Right ventricle myocardium superior (tissue), 1 donor: Measurements from ENCODE around the gene RPL36. TPM values are rescaled to one million over a fixed set of nuclear protein-coding genes. Genes with fewer than 3 reads are reported as not detected.
A peak's percentile ranks its signal among the peaks of the same experiment; 100 is the strongest.

Source experiments
- ATAC-seq: fragments of 200-7000 bp; cut with Tn5 transposase; one replicate; pipeline ENCODE4 v1.9.1; 2020; ENCODE audit warnings: mild to moderate bottlenecking; ENCODE audit not compliant: poor library complexity
- DNase-seq: peaks from one replicate; pipeline ENCODE4 v3.0.0-alpha.2; 2020
- intact Hi-C: fragments of 100-400 bp; cut with DNase I; formaldehyde crosslinking; loops from one replicate; pipeline ENCODE4 v1.11.2; 2022
- total RNA-seq: library from RNA; stranded (reverse); fragmentation: NEBNext Ultra II Directional; extraction: Animal tissue kit (Norgen Biotek cat#: 25700); gene quantifications from one replicate; pipeline ENCODE4 v1.2.1, GENCODE V29; 2021
- donor health status: DM: no; HTN: yes; CAD: no; lungs with severe emphysema.

RPL36 gene
- total RNA-seq, 1 donor from 2014 or later, result 367 TPM

DNA sequence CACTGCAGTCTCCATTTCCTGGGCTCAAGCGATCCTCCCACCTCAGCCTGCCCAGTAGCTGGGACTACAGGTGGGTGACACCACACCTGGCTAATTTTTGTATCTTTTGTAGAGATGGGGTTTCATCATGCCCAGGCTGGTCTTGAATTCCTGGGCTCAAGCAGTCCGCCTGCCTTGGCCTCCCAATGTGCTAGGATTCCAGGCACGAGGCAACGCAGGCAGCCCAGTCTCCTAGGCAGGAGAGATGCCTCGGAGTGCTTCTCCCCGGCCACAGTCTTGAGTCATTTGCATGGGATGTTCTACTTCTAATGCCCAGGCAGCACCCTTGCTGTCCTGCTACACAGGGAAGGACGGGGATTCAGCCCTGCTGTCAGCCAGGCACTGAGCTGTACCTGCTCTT is 18.5 kb upstream of the RPL36 start:
- ATAC-seq (no peak), DNase-seq (no peak)
- intact Hi-C loops, result no loop called here

DNA sequence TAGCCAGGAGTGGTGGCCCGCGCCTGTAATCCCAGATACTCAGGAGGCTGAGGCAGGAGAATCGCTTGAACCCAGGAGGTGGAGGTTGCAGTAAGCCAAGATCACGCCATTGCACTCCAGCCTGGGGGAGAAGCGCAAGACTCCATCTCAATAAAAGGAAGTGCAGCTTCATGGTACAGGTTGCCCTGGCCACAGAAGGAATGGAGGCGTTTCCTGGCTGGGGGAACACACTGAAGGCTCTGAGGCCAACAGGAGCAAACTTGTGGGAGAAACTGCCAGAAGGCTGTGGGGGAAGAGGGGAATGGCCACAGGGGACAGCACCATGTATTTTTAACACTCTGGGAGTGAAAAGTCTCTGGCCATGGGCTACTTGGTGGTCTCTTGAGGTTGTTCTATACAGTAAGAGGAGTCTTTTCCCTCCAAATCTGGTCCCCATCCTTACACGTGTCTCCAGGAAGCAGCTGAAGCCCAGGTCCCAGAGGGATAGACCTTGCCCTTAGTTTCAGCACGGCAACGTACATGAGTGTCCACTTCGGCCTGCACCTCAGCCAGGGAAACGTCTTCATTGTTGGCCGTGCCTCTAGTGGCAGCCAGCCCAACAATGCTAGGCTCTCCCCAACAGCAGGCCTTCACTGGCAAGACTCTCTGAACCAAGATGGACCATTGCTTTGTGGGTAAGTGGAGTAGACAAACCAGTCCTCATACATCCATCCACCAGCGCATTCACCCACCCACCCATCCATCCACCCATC is 17.2 kb upstream of the RPL36 start:
- no peak for DNase-seq
- intact Hi-C loops, result no loop called here
- no peak for ATAC-seq

DNA sequence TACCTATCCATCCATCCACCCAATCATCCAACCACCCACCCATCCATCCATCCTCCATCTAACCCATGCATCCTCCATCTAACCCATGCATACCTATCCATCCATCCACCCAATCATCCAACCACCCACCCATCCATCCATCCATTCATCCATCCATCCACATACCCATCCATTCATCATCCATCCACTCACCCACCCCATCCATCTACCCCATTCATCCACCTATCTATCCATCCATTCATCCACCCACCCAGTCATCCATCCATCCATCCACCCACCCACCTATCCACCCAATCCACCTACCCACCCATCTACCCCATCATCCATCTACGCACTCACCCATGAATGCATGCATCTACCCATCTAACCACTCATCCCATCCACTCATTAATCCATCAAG is 16.3 kb upstream of the RPL36 start:
- intact Hi-C loops, result no loop called here
- DNase-seq, result no peak
- ATAC-seq, result no peak

DNA sequence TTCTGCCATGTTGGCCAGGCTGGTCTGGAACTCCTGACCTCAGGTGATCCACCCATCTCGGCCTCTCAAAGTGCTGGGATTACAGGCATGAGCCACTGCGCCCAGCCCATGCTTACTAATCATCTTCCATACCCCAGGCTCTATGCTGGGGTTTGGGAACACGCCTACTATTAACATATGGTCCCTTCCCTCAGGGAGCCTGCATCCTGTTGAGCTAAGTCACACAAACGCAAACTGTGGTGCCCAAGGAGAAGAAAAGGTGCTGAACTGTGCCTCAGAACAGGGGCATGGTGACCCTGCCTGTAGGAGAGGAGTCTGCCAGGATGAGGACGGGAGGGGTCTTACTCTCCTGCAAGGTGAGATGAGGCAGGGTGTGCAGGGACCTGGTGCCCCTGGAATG is 15.4 kb upstream of the RPL36 start:
- no peak for DNase-seq
- intact Hi-C loops, result no loop called here

DNA sequence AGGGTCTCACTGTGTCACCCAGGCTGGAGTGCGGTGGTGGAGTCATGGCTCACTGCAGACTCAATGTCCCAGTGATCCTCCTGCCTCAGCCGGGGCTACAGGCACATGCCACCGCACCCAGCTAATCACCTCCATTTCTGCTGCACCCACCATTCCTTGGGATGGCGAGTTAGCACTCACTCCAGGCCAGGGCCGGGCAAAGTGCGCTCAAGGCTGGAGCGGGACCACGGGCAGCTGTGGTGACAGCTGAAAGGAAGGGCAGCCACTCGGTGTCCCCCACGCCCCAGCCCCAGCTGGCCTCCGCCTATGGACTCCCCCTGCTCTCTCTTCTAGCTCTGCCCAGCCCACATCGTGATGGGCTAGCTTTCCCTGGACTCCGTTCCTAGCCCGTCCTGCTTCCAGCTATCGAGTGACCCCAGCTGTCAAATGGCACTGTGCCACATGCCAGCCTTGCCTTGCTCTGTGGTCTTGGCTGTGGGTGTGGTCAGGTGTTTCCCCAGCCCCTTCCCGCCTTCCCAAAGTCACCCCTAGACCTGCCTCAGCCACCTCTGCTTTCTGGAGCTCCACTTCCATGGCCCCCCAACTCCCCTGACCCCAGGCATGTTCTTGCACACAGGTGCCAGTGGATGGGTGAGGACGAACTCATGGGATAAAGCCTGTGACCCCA is 13.9 kb upstream of the RPL36 start:
- intact Hi-C loops, result no loop called here
- no peak for ATAC-seq
- no peak for DNase-seq

More for the DNA sequence above, 15.4 kb upstream of the RPL36 start:
- ATAC-seq, result no peak

DNA sequence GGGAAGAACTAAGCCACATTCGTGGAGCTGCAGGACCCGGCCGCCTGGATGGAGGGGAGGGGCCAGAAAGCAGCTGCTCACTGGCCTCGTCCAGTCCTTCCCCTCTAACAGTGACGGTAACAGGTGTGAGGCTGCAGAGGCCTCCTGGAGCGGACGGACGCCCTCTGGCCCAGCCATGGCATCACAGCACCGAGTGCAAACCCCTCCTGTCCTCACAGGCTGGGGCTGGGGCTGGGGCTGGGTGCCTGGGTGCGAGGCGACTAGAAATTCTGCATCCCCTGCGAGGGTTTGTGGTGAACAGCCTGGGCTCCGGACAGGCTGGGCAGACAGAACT is 13.4 kb upstream of the RPL36 start:
- intact Hi-C loops, result no loop called here
- ATAC-seq (no peak), DNase-seq (no peak)

DNA sequence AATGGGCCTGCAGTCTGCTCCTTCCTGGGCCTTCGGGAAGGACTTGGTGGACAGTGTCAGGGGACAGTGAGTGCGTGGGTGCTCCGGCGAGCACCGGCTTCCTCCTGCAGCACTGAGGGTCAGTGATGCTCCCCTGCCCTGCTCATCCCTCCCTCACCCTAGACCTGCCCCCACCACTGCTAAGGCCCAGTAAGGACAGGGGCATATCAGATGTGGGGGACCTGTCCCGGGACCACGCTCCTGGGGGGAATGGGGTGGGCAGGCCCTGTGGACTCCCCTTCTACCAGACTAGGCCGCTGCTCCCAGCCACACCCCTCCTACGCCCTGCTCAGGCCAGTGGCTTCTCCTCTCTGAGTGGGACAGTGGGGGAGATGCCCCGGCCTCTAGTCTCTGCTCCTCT is 13.0 kb upstream of the RPL36 start:
- DNase-seq (no peak), ATAC-seq (no peak)
- intact Hi-C loops, result no loop called here

DNA sequence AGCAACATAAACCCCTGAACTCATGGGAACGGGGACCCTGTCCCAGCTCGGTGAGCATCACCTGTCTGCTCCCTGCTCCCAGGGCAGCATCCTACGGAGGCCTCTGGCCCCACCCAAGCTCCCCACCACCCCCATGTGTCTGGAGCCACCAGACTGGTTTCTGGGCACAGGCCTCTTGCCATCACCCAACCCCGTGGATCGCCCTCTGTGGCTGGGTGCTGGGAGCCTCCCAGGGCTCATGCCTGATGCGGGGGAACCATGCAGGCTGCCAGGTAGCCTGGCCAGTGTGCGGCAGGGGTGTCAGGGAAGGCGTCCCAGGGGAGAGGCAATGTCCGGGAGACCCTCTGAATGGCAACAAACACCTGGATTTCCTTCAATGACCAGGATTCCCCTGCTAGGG is 12.5 kb upstream of the RPL36 start:
- no peak for ATAC-seq
- DNase-seq, result no peak
- intact Hi-C loops, result no loop called here

DNA sequence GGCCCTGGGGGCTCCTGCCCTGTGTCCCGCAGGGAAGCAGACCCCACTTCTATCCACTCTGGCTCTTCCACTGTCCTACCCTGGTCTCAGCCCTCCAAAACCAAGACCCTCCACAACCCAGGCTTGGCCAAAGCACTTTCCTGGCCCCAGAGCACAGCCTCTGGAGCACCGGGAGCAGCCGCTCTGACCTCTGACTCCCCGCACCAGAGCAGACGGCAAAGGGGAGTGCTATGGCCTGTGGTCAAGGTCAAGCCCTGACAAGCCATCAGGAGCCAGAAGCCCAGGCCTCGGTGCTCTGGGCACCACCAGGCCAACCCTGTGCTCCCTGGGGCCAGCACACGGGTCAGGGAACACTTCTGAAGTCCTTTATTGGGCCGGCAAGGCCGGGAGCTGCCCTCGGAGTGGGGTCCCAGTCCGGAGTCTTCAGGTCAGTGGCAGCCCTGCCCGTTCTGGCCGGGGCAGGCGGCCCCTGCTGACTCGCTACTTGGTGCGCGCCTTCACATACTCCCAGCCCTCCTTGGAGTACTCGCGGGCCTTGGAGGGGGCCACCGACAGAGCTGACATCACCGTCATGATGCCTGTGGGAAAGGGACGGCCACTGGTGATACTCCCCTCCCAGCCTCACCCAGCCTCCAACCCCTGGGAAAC is 11.9 kb upstream of the RPL36 start:
- ATAC-seq (no peak), DNase-seq (no peak)
- intact Hi-C loops, result no loop called here

DNA sequence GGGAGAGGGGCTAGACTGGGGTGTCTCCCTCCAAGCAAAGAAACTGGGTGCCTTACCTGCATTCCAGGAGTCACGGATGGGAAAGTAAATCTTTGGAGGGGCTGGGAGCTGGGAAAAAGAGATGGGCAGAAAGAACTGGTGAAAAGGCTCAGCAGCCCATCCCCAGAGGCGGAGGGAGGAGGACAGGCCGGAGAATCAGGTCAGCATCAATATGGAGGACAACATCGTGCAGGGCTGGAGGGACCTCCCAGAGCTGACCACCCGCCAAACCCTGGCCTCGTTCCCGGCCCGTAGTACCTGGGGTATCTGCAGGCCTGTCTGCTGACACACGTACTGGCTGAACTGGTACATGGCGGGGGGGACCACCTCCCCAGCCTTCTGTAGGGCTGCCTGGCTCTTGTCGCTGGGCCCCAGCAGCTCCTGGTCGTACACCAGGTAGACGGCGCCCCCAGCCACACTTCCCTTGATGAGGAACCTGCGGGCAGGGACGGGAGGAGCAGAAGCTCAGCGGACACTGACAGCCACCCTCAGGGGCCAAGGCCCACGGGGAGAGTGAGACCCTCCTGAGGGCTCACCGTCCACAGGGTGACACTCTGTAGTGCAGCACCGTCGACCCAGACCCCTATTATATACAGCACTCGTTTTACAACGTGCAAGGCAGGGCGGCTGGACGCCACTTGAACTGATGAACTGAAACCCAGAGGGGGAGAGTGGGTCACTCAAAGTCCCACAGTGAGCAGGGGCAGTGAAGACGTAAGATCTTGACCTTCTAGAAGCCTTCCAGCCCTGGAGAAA is 10.6 kb upstream of the RPL36 start:
- DNase-seq, result no peak
- intact Hi-C loops, result no loop called here
- no peak for ATAC-seq

DNA sequence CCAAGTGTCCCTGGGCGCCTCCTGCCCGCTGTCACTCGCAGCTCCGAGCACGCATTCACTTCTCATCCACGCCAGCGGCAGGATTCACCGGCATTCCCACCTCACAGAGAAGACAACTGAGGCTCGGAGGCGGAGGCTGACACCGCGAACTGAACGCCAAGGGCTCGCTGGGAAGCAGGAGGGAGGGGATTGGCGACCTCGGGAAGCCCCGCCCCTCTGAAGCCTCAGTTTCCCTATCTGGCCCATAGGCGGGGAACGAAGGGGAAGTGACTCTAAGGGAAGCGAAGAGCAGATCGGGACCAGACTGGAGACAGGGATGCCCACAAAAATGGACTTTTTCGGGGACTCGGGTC is 10.0 kb upstream of the RPL36 start:
- ATAC-seq (peak; percentile 4), DNase-seq (peak; percentile 74)
- intact Hi-C loops, result no loop called here

DNA sequence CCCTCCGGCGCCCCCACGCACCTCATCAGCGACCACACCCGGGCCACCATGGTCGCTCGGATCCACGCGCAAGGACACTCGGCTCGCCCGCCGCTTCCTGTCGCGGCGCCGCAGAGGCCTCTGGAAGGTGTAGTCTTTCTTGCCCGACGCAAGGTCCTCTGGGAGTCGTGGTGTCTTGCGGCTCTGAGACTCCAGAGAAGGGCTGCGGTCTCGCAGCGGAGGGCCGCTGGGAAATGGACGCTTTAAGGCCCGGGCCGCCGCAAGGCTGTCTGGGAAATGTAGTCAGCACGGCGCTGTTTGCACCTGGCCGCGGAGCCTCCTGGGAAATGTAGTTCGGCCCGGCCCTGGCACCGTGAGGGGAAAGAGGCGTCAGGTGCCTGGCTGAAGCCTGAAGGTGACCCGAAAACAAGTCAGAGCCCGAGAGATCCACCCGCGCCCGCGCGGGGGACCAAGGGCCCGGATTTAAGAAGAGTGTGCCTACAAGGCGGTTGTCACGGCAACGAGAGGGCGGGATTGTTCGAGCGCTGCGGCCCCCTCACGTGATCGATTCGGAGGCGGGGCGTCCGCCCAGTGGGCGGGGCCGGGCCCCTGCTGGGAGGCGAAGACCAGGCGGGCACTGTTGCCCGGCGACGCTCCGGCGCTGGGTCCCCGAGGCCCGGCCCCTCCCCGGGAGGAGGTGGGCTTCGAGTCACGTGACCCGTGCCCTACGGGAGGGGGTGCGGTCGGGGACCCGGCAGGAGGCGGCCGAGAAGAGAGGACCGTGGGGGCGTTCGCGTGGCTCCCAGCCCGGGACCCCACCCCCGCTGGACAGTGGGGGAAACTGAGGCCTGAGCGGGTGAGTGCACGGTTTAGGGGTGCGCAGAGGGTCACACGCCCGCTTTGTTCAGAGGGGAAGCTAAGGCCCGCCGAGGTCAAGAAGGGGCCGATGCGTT is 9.4 kb upstream of the RPL36 start, which contains the start of the genes HSD11B1L and MICOS13:
TSS of gene HSD11B1L (plus strand) at position 591 of the 932 bp plus-strand sequence. CDS start 3,806 bp downstream, outside the sequence.
TSS of gene MICOS13 (minus strand) at position 80 of the 932 bp plus-strand sequence. CDS start at position 50, 30 bp downstream.
- intact Hi-C loops, result no loop called here
- DNase-seq (peak; percentile 99), ATAC-seq (peak; percentile 95)

DNA sequence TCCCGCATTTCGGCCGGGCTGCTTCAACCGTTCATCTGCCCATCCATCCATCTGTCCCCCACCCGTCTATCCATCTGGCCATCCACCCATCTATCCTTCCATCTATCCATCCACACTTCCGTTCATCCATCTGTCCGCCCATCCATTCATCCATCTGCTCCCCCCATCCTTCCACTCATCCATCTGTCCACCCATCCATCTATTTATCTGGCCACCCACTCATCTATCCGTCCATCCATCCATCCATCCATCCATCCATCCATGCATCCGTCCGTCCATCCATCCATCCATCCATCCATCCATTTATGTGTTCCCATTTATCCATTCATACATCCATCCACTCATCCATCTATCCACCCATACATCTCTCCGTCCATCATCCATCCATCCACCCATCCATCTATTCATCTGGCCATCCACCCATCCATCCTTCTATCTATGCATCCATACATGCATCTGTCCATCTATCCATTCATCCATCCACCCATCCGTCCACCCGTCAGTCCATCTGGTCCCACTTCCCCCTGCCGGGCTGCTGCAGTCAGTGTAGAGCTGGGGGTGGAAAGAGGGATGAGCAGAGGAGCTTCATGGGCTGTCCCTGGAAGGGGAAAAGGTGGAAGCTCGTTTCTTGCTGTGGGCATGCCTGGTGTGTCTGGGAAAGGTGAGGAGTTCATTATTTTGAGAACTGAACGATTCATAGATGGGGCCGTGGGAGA is 8.5 kb upstream of the RPL36 start:
- no peak for ATAC-seq
- intact Hi-C loops, result no loop called here
- DNase-seq, result no peak

DNA sequence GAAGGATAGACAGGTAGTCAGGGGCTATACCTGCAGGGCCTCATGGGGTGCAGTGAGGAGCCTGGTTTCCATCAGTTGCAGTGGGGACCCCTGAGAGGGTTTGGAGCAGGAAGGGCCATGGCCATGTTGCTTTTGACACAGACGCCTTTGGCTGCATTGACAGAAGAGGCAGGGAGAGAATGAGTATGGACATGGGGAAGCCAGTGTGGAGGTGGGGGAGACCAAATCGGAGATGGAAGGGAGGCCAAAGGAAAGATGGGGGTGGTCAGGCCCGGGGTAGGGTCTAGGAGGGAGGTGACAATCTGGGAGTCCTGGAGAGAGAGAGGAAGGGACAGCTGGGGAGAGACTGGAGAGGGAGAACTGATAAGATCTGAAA is 8.0 kb upstream of the RPL36 start:
- DNase-seq, result no peak
- ATAC-seq, result no peak
- intact Hi-C loops, result no loop called here

DNA sequence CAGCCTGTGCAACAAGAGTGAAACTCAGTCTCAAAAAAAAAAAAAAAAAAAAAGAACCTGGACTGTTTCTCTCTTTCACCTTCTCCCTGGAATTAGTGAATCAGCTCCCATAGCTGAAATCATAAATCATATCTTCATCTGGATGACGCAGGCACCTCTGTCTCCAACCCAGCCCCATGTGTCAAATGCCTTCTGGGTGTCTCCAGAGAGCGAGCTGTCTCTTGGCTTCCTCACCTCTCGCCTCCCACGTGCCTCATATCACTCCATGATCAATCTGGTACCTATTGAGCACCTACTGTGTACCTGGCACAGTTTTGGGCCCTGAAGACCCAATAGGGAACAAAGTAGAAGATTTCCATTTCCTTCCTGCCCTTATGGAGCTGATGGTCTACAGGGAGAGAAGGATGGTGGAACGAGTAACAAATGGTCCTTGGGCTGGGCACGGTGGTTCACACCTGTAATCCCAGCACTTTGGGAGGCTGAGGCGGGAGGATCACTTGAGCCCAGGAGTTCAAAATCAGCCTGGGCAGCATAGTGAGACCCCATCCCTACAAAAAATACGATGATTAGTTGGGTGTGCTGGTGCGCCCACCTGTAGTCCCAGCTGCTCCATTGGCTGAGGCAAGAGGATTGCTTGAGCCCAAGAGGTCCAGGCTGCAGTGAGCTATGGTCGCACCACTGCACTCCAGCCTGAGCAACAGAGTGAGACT is 6.8 kb upstream of the RPL36 start:
- intact Hi-C loops, result no loop called here
- DNase-seq (no peak), ATAC-seq (no peak)

DNA sequence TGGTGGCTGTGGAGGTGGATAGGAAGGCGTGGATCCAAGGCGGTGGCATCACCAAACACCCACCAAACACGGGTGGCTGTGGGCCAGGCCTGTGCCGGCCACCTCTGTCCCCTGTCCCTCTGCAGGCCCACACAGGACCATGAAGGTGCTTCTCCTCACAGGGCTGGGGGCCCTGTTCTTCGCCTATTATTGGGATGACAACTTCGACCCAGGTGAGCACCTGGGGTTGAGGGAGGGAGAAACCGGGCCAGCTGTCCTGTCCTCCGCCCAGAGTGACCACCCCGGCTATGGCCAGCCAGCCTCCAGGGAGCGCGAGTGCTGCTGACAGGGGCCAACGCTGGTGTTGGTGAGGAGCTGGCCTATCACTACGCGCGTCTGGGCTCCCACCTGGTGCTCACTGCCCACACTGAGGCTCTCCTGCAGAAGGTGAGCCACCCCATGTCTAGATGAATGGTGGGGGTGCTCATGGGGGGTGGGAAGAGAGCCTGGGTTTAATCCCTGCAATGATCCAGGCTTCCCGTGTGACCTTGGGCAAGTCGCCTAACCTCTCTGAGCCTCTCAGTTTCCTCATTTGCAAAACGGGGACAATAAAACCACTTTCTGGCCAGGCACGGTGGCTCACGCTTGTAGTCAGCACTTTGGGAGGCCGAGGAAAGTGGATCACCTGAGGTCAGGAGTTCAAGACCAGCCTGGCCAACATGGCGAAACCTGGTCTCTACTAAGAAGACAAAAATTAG is 5.2 kb upstream of the RPL36 start:
- no peak for ATAC-seq
- DNase-seq, result peak; percentile 34
- intact Hi-C loops, result no loop called here

DNA sequence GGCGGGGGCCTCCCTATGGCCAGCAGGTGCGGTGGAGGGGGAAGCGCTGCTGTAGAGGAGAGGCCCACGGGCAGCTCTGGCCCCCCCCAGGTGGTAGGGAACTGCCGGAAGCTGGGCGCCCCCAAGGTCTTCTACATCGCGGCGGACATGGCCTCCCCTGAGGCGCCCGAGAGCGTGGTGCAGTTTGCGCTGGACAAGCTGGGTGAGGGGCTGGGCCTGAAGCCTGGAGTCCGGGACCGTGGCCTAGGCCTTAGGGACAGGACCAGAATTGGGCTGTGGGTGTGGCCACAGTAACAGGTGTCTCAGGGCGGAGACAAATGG is 3.8 kb upstream of the RPL36 start:
- DNase-seq (no peak), ATAC-seq (no peak)
- intact Hi-C loops, result no loop called here
